PC-3 (cell line): ENCODE data around the gene KBTBD7.

ENCODE experiments used
- CTCF ChIP-seq: fragments of 300-600 bp; sonication (generic); conservative IDR thresholded peaks from 2 replicates; pipeline ENCODE4 v1.5.1; 2017; ENCODE audit warnings: antibody characterized with exemption, low read depth, mild to moderate bottlenecking, low read length
- EZH2 ChIP-seq: fragments of 300-600 bp; sonication (generic); IDR thresholded peaks from one replicate; pipeline ENCODE4 v1.6.1; 2017; ENCODE audit warnings: antibody characterized with exemption, mild to moderate bottlenecking, low read length; ENCODE audit not compliant: unreplicated experiment

GRCh38 chr13:41178040-41178439, 16.3 kb downstream of the KBTBD7 start:
- TF ChIP-seq CTCF = no peak
- TF ChIP-seq EZH2 = no peak
